Glomerular endothelial cell (primary cell): ENCODE results near the gene SUSD6. TPM values are rescaled to one million over a fixed set of nuclear protein-coding genes. Genes with fewer than 3 reads are reported as not detected.
"Not testable (repeated sequence)": the region's sequence is repeated elsewhere in the genome, so short reads cannot be mapped to it uniquely, and the experiment has no call there.

Experiments
- DNase-seq: peaks from one replicate; pipeline ENCODE4 v3.0.0-alpha.2; 2011; ENCODE audit warnings: low read depth, low spot score; ENCODE audit errors: extremely low read depth
- total RNA-seq: library from RNA; depleted of rRNA; stranded (reverse); fragments of >200 nt; gene quantifications from 2 replicates; pipeline ENCODE4 v1.2.3, GENCODE V29; 2015

The SUSD6 gene
- total RNA-seq, 1 donor from 2014 or later, result 54.1 TPM

DNA sequence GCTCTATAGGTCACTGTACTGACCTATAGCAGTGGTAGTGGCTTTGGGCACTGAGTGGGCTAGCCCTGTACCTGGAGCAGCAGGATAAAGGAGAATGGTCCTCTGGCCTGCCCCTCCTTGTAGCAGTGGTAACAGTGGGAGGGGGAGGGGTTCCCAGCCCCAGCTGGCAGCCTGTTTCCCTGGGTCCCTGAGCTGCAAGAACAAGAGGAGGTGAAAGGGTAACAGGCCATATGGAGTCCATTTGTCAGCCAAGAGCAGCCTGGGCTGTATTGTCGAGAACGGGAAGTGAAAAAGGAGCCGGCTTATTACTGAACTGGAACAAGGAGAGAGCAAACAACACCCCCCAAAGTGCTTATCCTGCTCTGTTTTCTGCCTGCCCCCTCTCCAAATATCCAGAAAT, 81.7 kb downstream of the SUSD6 start:
- DNase-seq, result no peak

DNA sequence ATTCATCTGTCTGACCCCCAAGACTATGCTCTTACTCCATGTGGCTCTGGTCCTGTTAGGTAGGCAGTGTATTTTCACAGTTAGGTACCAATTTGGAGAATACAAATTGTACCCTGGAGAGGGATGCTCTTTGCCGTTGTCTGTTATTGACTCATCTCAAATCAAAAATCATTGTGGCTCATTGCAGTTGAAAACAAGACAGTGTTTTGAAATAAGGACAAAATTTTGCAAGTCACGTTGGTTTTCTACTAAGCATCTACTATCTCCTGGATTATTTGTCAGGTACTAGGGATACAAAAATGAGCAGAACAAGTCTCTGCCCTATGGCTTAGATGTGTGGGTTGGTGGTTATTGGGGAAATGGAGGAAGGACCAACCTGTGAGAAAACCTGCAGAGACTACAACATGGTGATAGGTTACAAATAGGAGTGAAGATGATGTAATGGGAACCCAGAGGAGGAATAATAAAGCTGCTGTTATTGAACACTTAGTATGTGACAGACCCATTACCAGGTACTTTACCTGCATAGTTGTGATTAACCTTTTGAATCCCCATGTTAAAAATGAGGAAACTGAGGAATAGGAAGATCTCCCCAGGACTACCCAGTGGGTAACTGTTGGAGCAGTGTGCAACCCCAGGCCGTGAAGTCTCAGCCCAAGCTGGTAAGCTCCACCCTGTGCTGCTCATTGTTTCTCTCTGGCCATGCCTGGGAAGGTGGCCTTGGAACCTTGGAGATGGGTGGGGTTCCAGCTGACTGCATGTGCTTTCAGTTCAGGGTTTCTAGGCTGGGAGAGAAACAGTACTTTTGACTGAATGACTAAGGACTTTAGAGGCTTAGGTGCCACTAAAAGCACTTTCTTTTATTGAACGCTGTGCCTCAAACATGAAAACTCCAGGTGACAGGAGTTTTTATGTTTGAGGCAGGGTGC, 82.7 kb downstream of the SUSD6 start:
- no peak for DNase-seq

- no peak for DNase-seq
These were observed 83.4 kb downstream of the SUSD6 start for GRCh38 chr14:69694730-69695281.

- no peak for DNase-seq
These were observed 84.2 kb downstream of the SUSD6 start for GRCh38 chr14:69695322-69696203.

- DNase-seq, result no peak
These were observed 84.8 kb downstream of the SUSD6 start for GRCh38 chr14:69696204-69696527.

GRCh38 chr14:69696633-69697557, 85.5 kb downstream of the SUSD6 start:
- DNase-seq, result no peak

- DNase-seq, result no peak
These were observed 87.2 kb downstream of the SUSD6 start for GRCh38 chr14:69698572-69698971.

GRCh38 chr14:69699243-69699642, 87.8 kb downstream of the SUSD6 start:
- not testable (repeated sequence) for DNase-seq

- DNase-seq, result no peak
These were observed 88.4 kb downstream of the SUSD6 start for GRCh38 chr14:69699748-69700303.

DNA sequence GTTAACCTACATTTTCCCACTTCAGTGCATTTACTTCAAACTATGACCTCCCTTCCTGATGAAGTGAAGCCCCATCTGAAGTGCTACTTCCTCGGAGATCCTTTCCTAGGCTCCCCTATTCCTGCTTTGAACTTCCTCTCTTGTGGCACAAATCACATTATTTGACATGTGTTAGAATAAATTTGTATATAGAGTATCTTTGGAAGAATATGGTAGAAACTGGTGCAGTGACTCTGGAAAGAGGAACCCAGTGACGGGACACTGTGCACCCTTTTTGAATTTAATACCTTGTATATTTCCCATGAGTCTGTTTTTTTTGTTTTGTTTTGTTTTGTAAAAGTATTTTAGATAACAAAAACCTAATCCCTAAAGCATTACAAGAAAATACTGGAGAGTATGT, 89.2 kb downstream of the SUSD6 start:
- DNase-seq, result no peak

- no peak for DNase-seq
These were observed 89.9 kb downstream of the SUSD6 start for GRCh38 chr14:69701291-69701690.

DNA sequence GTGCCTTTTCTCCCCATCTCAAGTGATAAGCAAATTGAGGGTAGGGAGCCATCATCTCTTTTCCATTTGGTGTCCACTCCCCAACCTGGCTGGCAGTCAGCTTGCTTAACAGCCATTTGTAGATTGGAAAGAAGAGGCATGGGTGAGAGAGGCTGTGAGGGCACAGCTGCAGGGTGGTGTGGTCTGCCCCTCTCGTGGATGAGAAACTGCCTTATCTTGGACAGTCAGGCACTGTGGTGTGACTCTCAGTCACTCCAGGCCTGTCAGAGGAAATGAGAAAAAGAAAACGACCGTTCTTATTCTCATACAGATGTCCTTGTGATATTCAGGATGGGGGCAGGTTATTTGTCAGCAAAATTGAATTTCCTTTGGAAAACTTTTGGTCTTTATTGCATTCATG, 90.5 kb downstream of the SUSD6 start:
- DNase-seq, result no peak

DNA sequence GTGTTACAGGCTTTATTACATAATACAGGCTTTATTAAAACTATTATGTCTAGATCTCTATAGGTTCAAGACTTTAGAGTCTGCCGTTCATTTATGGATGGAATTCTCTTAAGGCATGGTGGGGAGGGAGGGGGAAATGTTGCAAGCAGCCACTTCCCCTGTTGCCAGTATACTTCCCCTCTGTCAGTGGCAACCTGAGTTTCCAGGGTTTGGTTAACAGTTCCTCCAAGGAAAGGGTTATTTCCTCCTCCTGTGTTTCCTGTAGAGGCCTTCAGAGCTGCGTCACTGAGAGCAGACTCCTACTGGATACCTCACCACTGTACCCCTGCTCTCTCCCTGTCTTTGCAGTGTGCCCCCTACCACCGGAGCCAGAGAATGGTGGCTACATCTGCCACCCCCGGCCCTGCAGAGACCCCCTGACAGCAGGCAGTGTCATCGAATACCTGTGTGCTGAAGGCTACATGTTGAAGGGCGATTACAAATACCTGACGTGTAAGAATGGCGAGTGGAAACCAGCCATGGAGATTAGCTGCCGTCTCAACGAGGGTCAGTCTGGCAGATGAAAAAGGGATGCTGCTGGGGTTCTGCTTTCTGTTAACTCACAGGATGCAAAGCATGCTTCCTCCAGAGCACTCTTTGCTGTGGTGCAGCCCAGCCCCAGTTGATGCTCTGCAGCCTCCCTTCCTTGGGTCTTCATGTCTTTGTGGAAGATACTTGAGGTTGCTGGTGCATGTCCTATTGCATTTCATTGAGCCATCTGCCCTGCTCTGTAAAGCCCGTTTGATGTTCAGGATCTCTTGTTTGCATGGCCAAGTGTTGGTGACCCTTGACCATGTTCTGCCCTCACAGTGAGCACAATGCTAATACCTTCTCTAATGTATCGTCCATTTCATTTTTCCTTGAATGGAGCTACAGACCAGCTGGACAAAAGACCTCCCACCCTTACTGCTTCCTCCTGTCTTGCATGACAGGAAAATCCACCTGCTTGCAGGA, 91.9 kb downstream of the SUSD6 start:
- DNase-seq, result no peak

- DNase-seq, result no peak
These were observed 92.9 kb downstream of the SUSD6 start for GRCh38 chr14:69704319-69704718.

DNA sequence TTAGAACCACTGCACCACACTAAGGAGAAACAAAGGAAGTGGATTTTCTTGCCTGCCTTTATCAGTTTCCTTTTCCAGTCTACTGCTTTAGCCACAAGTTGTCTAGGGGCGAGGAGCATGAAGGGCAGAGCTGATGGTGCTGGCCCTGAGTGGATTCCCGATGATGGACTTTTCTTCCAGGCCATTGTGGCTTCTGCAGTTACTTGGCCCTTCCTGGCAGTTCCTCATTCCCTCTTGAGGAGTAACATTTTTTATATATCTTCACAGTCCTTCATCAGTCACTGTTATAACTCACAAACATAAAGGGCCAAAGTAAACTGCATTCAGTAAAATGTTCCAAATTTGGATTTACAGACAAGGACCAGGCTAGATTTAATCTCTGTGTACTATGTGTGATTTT, 94.3 kb downstream of the SUSD6 start:
- no peak for DNase-seq

GRCh38 chr14:69708049-69708448, 96.7 kb downstream of the SUSD6 start:
- no peak for DNase-seq

GRCh38 chr14:69708586-69709560, 97.5 kb downstream of the SUSD6 start:
- DNase-seq, result no peak

DNA sequence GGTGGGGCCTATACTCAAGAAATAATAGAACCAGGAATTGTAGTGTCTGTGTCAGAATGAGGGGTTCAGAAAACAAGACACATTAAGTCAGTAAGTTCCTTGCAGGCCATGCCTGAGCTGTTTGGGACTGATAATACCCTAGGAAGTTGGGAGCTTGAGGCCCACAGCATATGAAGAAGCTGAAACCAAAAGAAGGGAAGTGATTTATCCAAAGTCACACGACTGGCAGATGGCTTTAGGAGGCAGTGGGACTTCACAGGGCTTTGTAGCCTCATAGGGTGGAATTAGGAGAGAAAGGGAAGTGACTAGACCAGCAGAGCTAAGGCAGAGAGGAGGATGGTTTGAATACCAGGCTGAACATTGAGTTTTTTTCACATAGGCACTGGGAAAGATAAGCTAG, 99.0 kb downstream of the SUSD6 start:
- no peak for DNase-seq
